CD14-positive monocyte (primary cell): ENCODE results near the gene PRCP. TPM values are rescaled to one million over a fixed set of nuclear protein-coding genes. Genes with fewer than 3 reads are reported as not detected.
"Not testable (repeated sequence)": the region's sequence is repeated elsewhere in the genome, so short reads cannot be mapped to it uniquely, and the experiment has no call there.

Experiments used
- DNase-seq, 3 donors: peaks; one replicate each; pipeline ENCODE4 v3.0.0-alpha.2; 2011 to 2022
- H2AFZ ChIP-seq: 2 replicates; pipeline ENCODE4 v1.6.0; 2012; ENCODE audit warnings: mild to moderate bottlenecking, low read depth, low read length, inconsistent platforms; ENCODE audit not compliant: insufficient read depth, poor library complexity, severe bottlenecking
- H3K27ac ChIP-seq, 2 donors: 1 replicate in 1 of 2; 2 replicates in 1 of 2; pipeline ENCODE4 v1.5.1; 2012 to 2013; ENCODE audit warnings: low read length in 2 of 2, control low read depth in 1 of 2, inconsistent platforms in 1 of 2, low read depth in 1 of 2, mild to moderate bottlenecking in 1 of 2
- H3K27me3 ChIP-seq, 2 donors: one replicate each; pipeline versions ENCODE4 v1.6.0 to v1.6.1; 2011 to 2013; ENCODE audit warnings: low read length in 2 of 2; ENCODE audit not compliant: control insufficient read depth in 2 of 2, insufficient read depth in 2 of 2
- H3K36me3 ChIP-seq, 2 donors: replicated peaks in 1 of 2; 1 replicate in 1 of 2; 2 replicates in 1 of 2; pipeline versions ENCODE4 v1.5.1 to v1.6.1; 2012 to 2013; ENCODE audit warnings: low read length in 2 of 2, control low read depth in 1 of 2, inconsistent platforms in 1 of 2, mild to moderate bottlenecking in 1 of 2; ENCODE audit not compliant: insufficient read depth in 2 of 2, control insufficient read depth in 1 of 2
- H3K4me1 ChIP-seq, 2 donors: 1 replicate in 1 of 2; 2 replicates in 1 of 2; pipeline versions ENCODE4 v1.5.1 to v1.6.1; 2012 to 2013; ENCODE audit warnings: low read length in 2 of 2, control low read depth in 1 of 2, inconsistent platforms in 1 of 2, mild to moderate bottlenecking in 1 of 2, moderate library complexity in 1 of 2; ENCODE audit not compliant: insufficient read depth in 2 of 2, control insufficient read depth in 1 of 2
- H3K4me2 ChIP-seq: replicated peaks from 2 replicates; pipeline ENCODE3; 2012; ENCODE audit warnings: low read length, moderate library complexity, mild to moderate bottlenecking; ENCODE audit not compliant: poor library complexity, severe bottlenecking; ENCODE audit errors: extremely low read depth
- H3K4me3 ChIP-seq, 3 experiments: fragments of 200-600 bp in 1 of 3; sonication (generic) in 1 of 3; replicated peaks in 1 of 3; 1 replicate in 2 of 3; 2 replicates in 1 of 3; pipeline ENCODE4 v1.5.1; 2011 to 2013; ENCODE audit warnings: low read length in 3 of 3, mild to moderate bottlenecking in 3 of 3, control low read depth in 2 of 3, low read depth in 2 of 3, inconsistent platforms in 1 of 3, moderate library complexity in 1 of 3
- H3K79me2 ChIP-seq: 2 replicates; pipeline ENCODE4 v1.6.0; 2012; ENCODE audit warnings: mild to moderate bottlenecking, control low read depth, inconsistent platforms, low read length, moderate library complexity; ENCODE audit not compliant: insufficient read depth
- H3K9ac ChIP-seq: 2 replicates; pipeline ENCODE4 v1.6.0; 2017; ENCODE audit warnings: low read length, mild to moderate bottlenecking; ENCODE audit not compliant: insufficient read depth, poor library complexity, severe bottlenecking
- H3K9me3 ChIP-seq, 2 donors: replicated peaks in 1 of 2; 1 replicate in 1 of 2; 2 replicates in 1 of 2; pipeline versions ENCODE4 v1.5.1 to v1.6.1; 2012 to 2013; ENCODE audit warnings: low read length in 2 of 2, control low read depth in 1 of 2; ENCODE audit not compliant: control insufficient read depth in 1 of 2, insufficient read depth in 1 of 2
- H4K20me1 ChIP-seq: 2 replicates; pipeline ENCODE4 v1.6.0; 2012; ENCODE audit warnings: mild to moderate bottlenecking, low read length, control low read depth, moderate library complexity; ENCODE audit not compliant: insufficient read depth
- H3K27ac Mint-ChIP-seq, 7 donors: one replicate each; pipeline ENCODE4 v1.8.0; 2020; ENCODE audit warnings: mild to moderate bottlenecking in 7 of 7, mixed read lengths in 7 of 7, moderate library complexity in 6 of 7, inconsistent platforms in 2 of 7
- H3K27me3 Mint-ChIP-seq, 3 donors: one replicate each; pipeline ENCODE4 v1.8.0; 2021 to 2022; ENCODE audit warnings: low read depth in 3 of 3, mild to moderate bottlenecking in 3 of 3, mixed read lengths in 3 of 3, moderate library complexity in 3 of 3, inconsistent platforms in 1 of 3
- H3K36me3 Mint-ChIP-seq, 2 donors: one replicate each; pipeline ENCODE4 v1.8.0; 2020; ENCODE audit warnings: mixed read lengths in 2 of 2, inconsistent platforms in 1 of 2, mild to moderate bottlenecking in 1 of 2
- H3K4me1 Mint-ChIP-seq: one replicate; pipeline ENCODE4 v1.8.0; 2020; ENCODE audit warnings: mild to moderate bottlenecking, mixed read lengths
- H3K4me3 Mint-ChIP-seq, 2 donors: one replicate each; pipeline ENCODE4 v1.8.0; 2020; ENCODE audit warnings: mild to moderate bottlenecking in 2 of 2, mixed read lengths in 2 of 2, moderate library complexity in 1 of 2
- H3K9me3 Mint-ChIP-seq, 7 donors: one replicate each; pipeline ENCODE4 v1.8.0; 2020 to 2022; ENCODE audit warnings: mixed read lengths in 7 of 7, mild to moderate bottlenecking in 6 of 7, moderate library complexity in 6 of 7, inconsistent platforms in 2 of 7
- CTCF ChIP-seq: fragments of 200-600 bp; IDR thresholded peaks from one replicate; pipeline ENCODE4 v1.8.0; 2022; ENCODE audit warnings: antibody characterized with exemption, mild to moderate bottlenecking
- WGBS: methylation state at CpG from one replicate; pipeline ENCODE4 v1.1.5; 2013; ENCODE audit warnings: missing lambda C conversion rate; ENCODE audit not compliant: insufficient coverage; 5-methylcytosine and 5-hydroxymethylcytosine counted together
- intact Hi-C, 2 donors: fragments of 100-400 bp; cut with micrococcal nuclease; formaldehyde crosslinking; loops; one replicate each; pipeline versions ENCODE4 v1.15.0 to v1.15.1; 2023
- polyA plus RNA-seq, 3 donors: library from polyadenylated mRNA; depleted of rRNA in 1 of 3; unstranded in 2 of 3; stranded (reverse) in 1 of 3; fragments of 300-500 nt in 2 of 3; fragments of >200 nt in 1 of 3; fragmentation: Illumina TruSeq in 2 of 3; gene quantifications; 1 replicate in 2 of 3; 2 replicates in 1 of 3; pipeline ENCODE4 v1.2.3, GENCODE V29; 2012 to 2021

Gene PRCP
- polyA plus RNA-seq, 3 donors, result 68.0 to 228 (median 186) TPM

DNA sequence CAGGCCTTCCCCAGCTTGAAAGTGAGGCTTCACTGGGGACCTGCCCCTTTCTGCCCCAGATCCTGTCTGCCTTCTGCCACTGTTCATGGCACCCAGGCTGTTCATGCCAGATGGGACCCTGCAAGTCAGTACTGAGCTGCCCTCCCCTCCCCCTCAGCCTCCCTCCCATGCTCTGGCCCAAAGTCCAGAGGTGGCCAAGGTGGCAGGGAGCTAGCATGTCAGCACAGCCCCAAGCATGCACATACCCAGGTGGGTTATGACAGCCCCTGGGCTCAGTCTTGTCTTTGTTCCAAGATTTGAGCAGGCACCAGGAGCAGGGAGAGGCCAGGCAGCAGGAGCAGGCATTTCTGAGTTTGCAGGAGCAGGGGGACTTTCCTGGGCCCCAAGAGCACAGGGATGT lies 45.5 kb upstream of the PRCP start:
- TF ChIP-seq CTCF, result no peak
- Histone ChIP-seq H3K27ac (no peak overlapping the region), H3K4me3 (no peak overlapping the region), H3K79me2 (no peaks in the 10 kb centered on the region), H3K4me2 (no peak overlapping the region), H3K36me3 (no peaks in the 10 kb centered on the region), H2AFZ (no peak overlapping the region), H3K4me1 (no peaks in the 10 kb centered on the region), H4K20me1 (no peaks in the 10 kb centered on the region), H3K27me3 (no peaks in the 10 kb centered on the region), H3K9ac (no peak overlapping the region), H3K9me3 (peaks cover 0 to 4% of the 10 kb centered on the region in 2 donors)
- Mint-ChIP-seq H3K27me3 (peaks cover 4 to 10% (median 6%) of the 10 kb centered on the region in 3 donors), H3K4me1 (no peaks in the 10 kb centered on the region), H3K9me3 (peaks cover 2 to 16% (median 3%) of the 10 kb centered on the region in 7 donors), H3K27ac (no peak overlapping the region), H3K36me3 (no peaks in the 10 kb centered on the region), H3K4me3 (no peak overlapping the region)
- no peak for DNase-seq
- intact Hi-C loops, result no loop called here

DNA sequence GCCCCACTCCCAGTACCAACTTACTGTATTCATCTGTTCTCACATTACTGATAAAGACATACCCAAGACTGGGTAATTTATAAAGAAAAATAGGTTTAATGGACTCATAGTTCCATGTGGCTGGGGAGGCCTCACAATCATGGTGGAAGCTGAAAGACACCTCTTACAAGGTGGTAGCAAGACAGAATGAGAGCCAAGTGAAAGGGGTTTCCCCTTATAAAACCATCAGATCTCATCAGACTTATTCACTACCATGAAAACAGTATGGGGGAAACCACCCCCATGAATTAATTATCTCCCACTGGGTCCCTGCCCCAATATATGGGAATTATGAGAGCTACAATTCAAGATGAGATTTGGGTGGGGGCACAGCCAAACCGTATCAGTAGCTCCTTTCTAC lies 44.8 kb upstream of the PRCP start:
- H3K9me3 ChIP-seq, H3K4me3 ChIP-seq, H3K36me3 Mint-ChIP-seq, intact Hi-C loops, H3K4me1 ChIP-seq, H4K20me1 ChIP-seq, H2AFZ ChIP-seq, H3K27me3 ChIP-seq, H3K27ac ChIP-seq, DNase-seq, H3K36me3 ChIP-seq, H3K27ac Mint-ChIP-seq, H3K4me2 ChIP-seq, H3K27me3 Mint-ChIP-seq, H3K79me2 ChIP-seq, H3K4me1 Mint-ChIP-seq, H3K9ac ChIP-seq, H3K4me3 Mint-ChIP-seq: not testable (repeated sequence)
- H3K9me3 Mint-ChIP-seq, result peaks cover 2 to 20% (median 3%) of the 10 kb centered on the region in 7 donors
- 100% methylated on average over 1 of the region's 1 CpG for WGBS
